ENCODE results near the gene INTS6. TPM values are rescaled to one million over a fixed set of nuclear protein-coding genes. Genes with fewer than 3 reads are reported as not detected.

Gene INTS6
- total and polyA plus RNA-seq, 4 donors = 9.5 to 57.7 (median 21.1) TPM

- WGBS, 2 donors = 83 to 97% methylated on average over 1 of the region's 1 CpG
- Histone ChIP-seq H3K36me3 (ENCODE audit: control insufficient read depth in 4 of 4, insufficient read depth in 4 of 4, low read length in 4 of 4) (peaks cover 4 to 8% (median 6%) of the 10 kb centered on the region in 4 donors), H3K4me3 (no peak overlapping the region), H3K4me1 (ENCODE audit: control insufficient read depth in 5 of 5, insufficient read depth in 5 of 5, low read length in 5 of 5) (peaks cover 0 to 20% (median 9%) of the 10 kb centered on the region in 5 donors), H3K9me3 (ENCODE audit: control insufficient read depth in 4 of 4, insufficient read depth in 3 of 4, low read length in 3 of 4) (no peaks in the 10 kb centered on the region), H3K27ac (ENCODE audit: low read depth in 1 of 2, low read length in 1 of 2) (no peak overlapping the region), H3K27me3 (ENCODE audit: control insufficient read depth in 3 of 3, insufficient read depth in 3 of 3, low read length in 2 of 3) (no peaks in the 10 kb centered on the region), H3K9ac (ENCODE audit: insufficient read depth in 1 of 2, low read length in 2 of 2) (no peak overlapping the region)
- ATAC-seq (ENCODE audit: insufficient read depth, low FRiP score) (no peak), DNase-seq (no peak)
- no peak for TF ChIP-seq CTCF (IDR thresholded peaks at IDR 0.05; ENCODE audit: control extremely low read depth, extremely low read depth)
Observed at GRCh38 chr13:51360489-51360888, 92.3 kb downstream of the INTS6 start.

GRCh38 chr13:51359352-51359751, 93.5 kb downstream of the INTS6 start:
- TF ChIP-seq CTCF (IDR thresholded peaks at IDR 0.05; ENCODE audit: control extremely low read depth, extremely low read depth) = no peak
- no peaks in the 10 kb centered on the region for H3K9me3 ChIP-seq (ENCODE audit: control insufficient read depth in 4 of 4, insufficient read depth in 3 of 4, low read length in 3 of 4)
- WGBS, 2 donors = 94 to 96% methylated on average over 1 of the region's 1 CpG
- H3K27ac ChIP-seq (ENCODE audit: low read depth in 1 of 2, low read length in 1 of 2) = no peak overlapping the region
- no peaks in the 10 kb centered on the region for H3K27me3 ChIP-seq (ENCODE audit: control insufficient read depth in 3 of 3, insufficient read depth in 3 of 3, low read length in 2 of 3)
- H3K4me1 ChIP-seq (ENCODE audit: control insufficient read depth in 5 of 5, insufficient read depth in 5 of 5, low read length in 5 of 5) = peaks cover 0 to 20% (median 9%) of the 10 kb centered on the region in 5 donors
- DNase-seq (no peak), ATAC-seq (ENCODE audit: insufficient read depth, low FRiP score) (no peak)
- no peak overlapping the region for H3K9ac ChIP-seq (ENCODE audit: insufficient read depth in 1 of 2, low read length in 2 of 2)
- no peak overlapping the region for H3K4me3 ChIP-seq
- H3K36me3 ChIP-seq (ENCODE audit: control insufficient read depth in 4 of 4, insufficient read depth in 4 of 4, low read length in 4 of 4) = peaks cover under 1 to 7% (median 3%) of the 10 kb centered on the region in 4 donors

GRCh38 chr13:51357928-51358595, 94.8 kb downstream of the INTS6 start:
- Histone ChIP-seq H3K9ac (ENCODE audit: insufficient read depth in 1 of 2, low read length in 2 of 2) (no peak overlapping the region), H3K4me1 (ENCODE audit: control insufficient read depth in 5 of 5, insufficient read depth in 5 of 5, low read length in 5 of 5) (peaks cover 0 to 20% (median 9%) of the 10 kb centered on the region in 5 donors), H3K27me3 (ENCODE audit: control insufficient read depth in 3 of 3, insufficient read depth in 3 of 3, low read length in 2 of 3) (no peaks in the 10 kb centered on the region), H3K36me3 (ENCODE audit: control insufficient read depth in 4 of 4, insufficient read depth in 4 of 4, low read length in 4 of 4) (peaks cover 0 to 3% (median 2%) of the 10 kb centered on the region in 4 donors), H3K4me3 (no peak overlapping the region), H3K27ac (ENCODE audit: low read depth in 1 of 2, low read length in 1 of 2) (no peak overlapping the region), H3K9me3 (ENCODE audit: control insufficient read depth in 4 of 4, insufficient read depth in 3 of 4, low read length in 3 of 4) (no peaks in the 10 kb centered on the region)
- no peak for TF ChIP-seq CTCF (IDR thresholded peaks at IDR 0.05; ENCODE audit: control extremely low read depth, extremely low read depth)
- 71 to 78% methylated on average over 5 of the region's 5 CpGs for WGBS, 2 donors
- DNase-seq (peak in 2 of 3 donors; percentile 38 to 50), ATAC-seq (ENCODE audit: insufficient read depth, low FRiP score) (no peak)

All from lung (tissue), 12 donors.